Measurements from ENCODE around the gene ZNF500.

The ZNF500 gene

GRCh38 chr16:4704913-4705312 lies 62.0 kb downstream of the ZNF500 start:
- DNase-seq (ENCODE audit: low read depth in 2 of 2): no peak

- no peak for DNase-seq (ENCODE audit: low read depth in 2 of 2)
These were observed 62.5 kb downstream of the ZNF500 start for GRCh38 chr16:4704491-4704890.

- no peak for DNase-seq (ENCODE audit: low read depth in 2 of 2)
These were observed 63.1 kb downstream of the ZNF500 start for GRCh38 chr16:4703906-4704305.

- DNase-seq (ENCODE audit: low read depth in 2 of 2): no peak
These were observed 64.5 kb downstream of the ZNF500 start for GRCh38 chr16:4702466-4702808.

GRCh38 chr16:4701791-4702465 lies 65.0 kb downstream of the ZNF500 start:
- DNase-seq (ENCODE audit: low read depth in 2 of 2): no peak

GRCh38 chr16:4700997-4701743 lies 65.8 kb downstream of the ZNF500 start:
- DNase-seq (ENCODE audit: low read depth in 2 of 2): no peak

- DNase-seq (ENCODE audit: low read depth in 2 of 2): no peak
These were observed 66.5 kb downstream of the ZNF500 start for GRCh38 chr16:4700380-4700996.

- DNase-seq (ENCODE audit: low read depth in 2 of 2): no peak
These were observed 67.9 kb downstream of the ZNF500 start for GRCh38 chr16:4699046-4699556.

GRCh38 chr16:4698321-4699045 lies 68.5 kb downstream of the ZNF500 start:
- no peak for DNase-seq (ENCODE audit: low read depth in 2 of 2)
